HL-60 (cell line): ENCODE data around the gene KDF1.

Experiments
- DNase-seq, 2 experiments: peaks; one replicate each; pipeline ENCODE4 v3.0.0-alpha.2; 2010 to 2020; ENCODE audit warnings: low read depth in 1 of 2, low spot score in 1 of 2
- H3K27ac ChIP-seq: fragments of 250-450 bp; sonication (Bioruptor Pico); replicated peaks from 2 replicates; pipeline ENCODE4 v1.5.1; 2020; ENCODE audit warnings: mild to moderate bottlenecking, moderate library complexity
- H3K27me3 ChIP-seq: fragments of 250-450 bp; sonication (Bioruptor Pico); 2 replicates; pipeline ENCODE4 v1.5.1; 2021; ENCODE audit warnings: mild to moderate bottlenecking, moderate library complexity; ENCODE audit not compliant: insufficient read depth, poor library complexity, severe bottlenecking
- H3K4me3 ChIP-seq: replicated peaks from 2 replicates; pipeline ENCODE4 v1.5.1; 2011; ENCODE audit warnings: mild to moderate bottlenecking, control low read depth, low read length; ENCODE audit not compliant: insufficient read depth
- GABPA ChIP-seq: IDR thresholded peaks from 2 replicates; pipeline ENCODE4 v1.6.1; 2012; ENCODE audit warnings: low read depth
- POLR2AphosphoS5 ChIP-seq: IDR thresholded peaks from 2 replicates; pipeline ENCODE4 v1.6.1; 2012; ENCODE audit warnings: low read depth
- SPI1 ChIP-seq: IDR thresholded peaks from 2 replicates; pipeline ENCODE4 v1.6.1; 2012; ENCODE audit warnings: low read depth, mild to moderate bottlenecking, borderline replicate concordance
- TF ChIP-seq, protein P1 (sequence below): IDR thresholded peaks from 2 replicates; pipeline ENCODE4 v1.6.1; 2012; ENCODE audit warnings: low read depth; ENCODE audit not compliant: insufficient replicate concordance
- TF ChIP-seq, protein P2 (sequence below): IDR thresholded peaks from one replicate; pipeline ENCODE4 v1.5.1; 2011; ENCODE audit warnings: low read length, control low read depth, inconsistent platforms; ENCODE audit not compliant: insufficient read depth

KDF1 gene

DNA sequence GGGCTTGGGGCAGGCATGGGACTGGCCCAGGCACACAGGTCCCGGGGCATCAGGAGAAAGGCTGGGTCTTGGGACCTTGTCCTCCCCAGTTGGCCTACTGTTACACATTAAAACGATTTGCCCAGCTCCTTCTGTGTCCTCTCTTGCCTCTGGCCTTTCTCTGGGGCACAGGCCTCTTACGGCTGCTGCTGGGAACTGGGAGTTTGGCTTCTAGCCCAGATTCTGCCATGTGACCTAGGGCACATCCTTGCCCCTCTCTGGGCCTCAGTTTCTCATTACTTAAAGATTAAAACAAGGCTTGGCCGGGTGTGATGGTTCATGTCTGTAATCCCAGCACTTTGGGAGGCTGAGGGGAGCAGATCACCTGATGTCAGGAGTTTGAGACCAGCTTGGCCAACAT, 14.0 kb downstream of the KDF1 start:
- H3K4me3 ChIP-seq: no peak overlapping the region
- TF ChIP-seq POLR2AphosphoS5 (no peak), GABPA (no peak), SPI1 (no peak)
- TF ChIP-seq, protein P1, sequence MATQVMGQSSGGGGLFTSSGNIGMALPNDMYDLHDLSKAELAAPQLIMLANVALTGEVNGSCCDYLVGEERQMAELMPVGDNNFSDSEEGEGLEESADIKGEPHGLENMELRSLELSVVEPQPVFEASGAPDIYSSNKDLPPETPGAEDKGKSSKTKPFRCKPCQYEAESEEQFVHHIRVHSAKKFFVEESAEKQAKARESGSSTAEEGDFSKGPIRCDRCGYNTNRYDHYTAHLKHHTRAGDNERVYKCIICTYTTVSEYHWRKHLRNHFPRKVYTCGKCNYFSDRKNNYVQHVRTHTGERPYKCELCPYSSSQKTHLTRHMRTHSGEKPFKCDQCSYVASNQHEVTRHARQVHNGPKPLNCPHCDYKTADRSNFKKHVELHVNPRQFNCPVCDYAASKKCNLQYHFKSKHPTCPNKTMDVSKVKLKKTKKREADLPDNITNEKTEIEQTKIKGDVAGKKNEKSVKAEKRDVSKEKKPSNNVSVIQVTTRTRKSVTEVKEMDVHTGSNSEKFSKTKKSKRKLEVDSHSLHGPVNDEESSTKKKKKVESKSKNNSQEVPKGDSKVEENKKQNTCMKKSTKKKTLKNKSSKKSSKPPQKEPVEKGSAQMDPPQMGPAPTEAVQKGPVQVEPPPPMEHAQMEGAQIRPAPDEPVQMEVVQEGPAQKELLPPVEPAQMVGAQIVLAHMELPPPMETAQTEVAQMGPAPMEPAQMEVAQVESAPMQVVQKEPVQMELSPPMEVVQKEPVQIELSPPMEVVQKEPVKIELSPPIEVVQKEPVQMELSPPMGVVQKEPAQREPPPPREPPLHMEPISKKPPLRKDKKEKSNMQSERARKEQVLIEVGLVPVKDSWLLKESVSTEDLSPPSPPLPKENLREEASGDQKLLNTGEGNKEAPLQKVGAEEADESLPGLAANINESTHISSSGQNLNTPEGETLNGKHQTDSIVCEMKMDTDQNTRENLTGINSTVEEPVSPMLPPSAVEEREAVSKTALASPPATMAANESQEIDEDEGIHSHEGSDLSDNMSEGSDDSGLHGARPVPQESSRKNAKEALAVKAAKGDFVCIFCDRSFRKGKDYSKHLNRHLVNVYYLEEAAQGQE: no peak
- TF ChIP-seq, protein P2, sequence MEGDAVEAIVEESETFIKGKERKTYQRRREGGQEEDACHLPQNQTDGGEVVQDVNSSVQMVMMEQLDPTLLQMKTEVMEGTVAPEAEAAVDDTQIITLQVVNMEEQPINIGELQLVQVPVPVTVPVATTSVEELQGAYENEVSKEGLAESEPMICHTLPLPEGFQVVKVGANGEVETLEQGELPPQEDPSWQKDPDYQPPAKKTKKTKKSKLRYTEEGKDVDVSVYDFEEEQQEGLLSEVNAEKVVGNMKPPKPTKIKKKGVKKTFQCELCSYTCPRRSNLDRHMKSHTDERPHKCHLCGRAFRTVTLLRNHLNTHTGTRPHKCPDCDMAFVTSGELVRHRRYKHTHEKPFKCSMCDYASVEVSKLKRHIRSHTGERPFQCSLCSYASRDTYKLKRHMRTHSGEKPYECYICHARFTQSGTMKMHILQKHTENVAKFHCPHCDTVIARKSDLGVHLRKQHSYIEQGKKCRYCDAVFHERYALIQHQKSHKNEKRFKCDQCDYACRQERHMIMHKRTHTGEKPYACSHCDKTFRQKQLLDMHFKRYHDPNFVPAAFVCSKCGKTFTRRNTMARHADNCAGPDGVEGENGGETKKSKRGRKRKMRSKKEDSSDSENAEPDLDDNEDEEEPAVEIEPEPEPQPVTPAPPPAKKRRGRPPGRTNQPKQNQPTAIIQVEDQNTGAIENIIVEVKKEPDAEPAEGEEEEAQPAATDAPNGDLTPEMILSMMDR: no peak

DNA sequence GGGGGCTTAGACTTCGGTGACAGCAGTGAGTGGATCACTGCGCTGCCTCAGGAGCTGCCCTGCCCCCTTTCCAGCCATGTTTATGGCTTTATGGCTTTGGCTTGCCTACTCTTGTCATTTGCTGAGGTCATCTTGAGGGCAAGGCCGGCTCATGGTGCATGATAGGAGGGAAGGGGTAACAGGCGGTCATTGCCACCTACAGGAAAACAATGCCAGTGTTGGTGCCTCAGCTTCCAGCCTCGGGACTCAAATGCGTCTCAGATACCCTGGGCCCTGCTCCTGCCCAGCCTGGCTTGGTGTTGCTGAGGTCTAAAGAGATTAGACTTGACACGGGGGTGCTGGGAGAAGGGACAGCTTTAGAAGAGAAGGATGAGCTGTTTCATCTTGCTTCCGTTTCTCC, 14.5 kb downstream of the KDF1 start:
- no peak for DNase-seq
- Histone ChIP-seq H3K27ac (no peak overlapping the region), H3K27me3 (no peaks in the 10 kb centered on the region), H3K4me3 (no peak overlapping the region)
- no peak for TF ChIP-seq SPI1
- TF ChIP-seq, protein P2: no peak
- no peak for TF ChIP-seq GABPA

More for the DNA sequence above, 14.0 kb downstream of the KDF1 start:
- no peak for DNase-seq
- Histone ChIP-seq H3K27me3 (no peaks in the 10 kb centered on the region), H3K27ac (no peak overlapping the region)

DNA sequence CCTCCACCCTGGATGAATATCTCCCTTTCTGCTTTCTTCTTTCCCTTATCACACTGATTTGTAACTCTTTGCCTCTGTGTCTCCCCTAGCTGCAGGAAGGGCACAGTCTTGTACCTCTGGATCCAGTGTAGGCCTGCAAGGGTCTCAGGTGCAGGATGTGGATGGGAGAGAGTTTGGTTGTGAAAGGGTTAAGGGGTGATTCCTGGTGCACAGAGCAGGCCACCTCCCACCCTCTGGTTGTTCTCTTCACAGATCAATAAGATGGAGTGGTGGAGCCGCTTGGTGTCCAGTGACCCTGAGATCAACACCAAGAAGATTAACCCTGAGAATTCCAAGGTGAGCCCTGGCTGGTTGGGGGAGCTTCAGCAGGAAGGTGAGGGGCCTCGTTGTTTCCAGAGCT, 15.1 kb downstream of the KDF1 start:
- no peak overlapping the region for H3K27ac ChIP-seq

More for the DNA sequence above, 15.1 kb downstream of the KDF1 start:
- H3K4me3 ChIP-seq: no peak overlapping the region
- no peaks in the 10 kb centered on the region for H3K27me3 ChIP-seq
- DNase-seq: no peak
- TF ChIP-seq, protein P2: no peak
- TF ChIP-seq POLR2AphosphoS5 (no peak), SPI1 (no peak), GABPA (no peak)
- TF ChIP-seq, protein P1: no peak
